HT-29 (cell line): ENCODE results near the gene TF. TPM values are rescaled to one million over a fixed set of nuclear protein-coding genes. Genes with fewer than 3 reads are reported as not detected.
"Not testable (repeated sequence)": the region's sequence is repeated elsewhere in the genome, so short reads cannot be mapped to it uniquely, and the experiment has no call there.

Experiments
- DNase-seq: peaks from one replicate; pipeline ENCODE4 v3.0.0-alpha.2; 2015; ENCODE audit warnings: low spot score
- total RNA-seq: library from RNA; depleted of rRNA; stranded (reverse); fragments of >200 nt; shearing (Covaris generic); gene quantifications from 2 replicates; pipeline ENCODE4 v1.2.3, GENCODE V29; 2014

TF gene
- total RNA-seq, 1 experiment from 2014 or later, result 0.03 TPM

- DNase-seq, result no peak
Observed at GRCh38 chr3:133763797-133764683, 17.8 kb downstream of the TF start.

- DNase-seq, result no peak
Observed at GRCh38 chr3:133765256-133765655, 19.1 kb downstream of the TF start.

- DNase-seq, result no peak
Observed at GRCh38 chr3:133767607-133768006, 21.4 kb downstream of the TF start.

GRCh38 chr3:133769536-133769935, 23.3 kb downstream of the TF start:
- no peak for DNase-seq

GRCh38 chr3:133773732-133774131, 27.5 kb downstream of the TF start:
- DNase-seq, result no peak

- DNase-seq, result no peak
Observed at GRCh38 chr3:133775309-133775708, 29.1 kb downstream of the TF start.

- DNase-seq, result no peak
Observed at GRCh38 chr3:133775835-133776234, 29.6 kb downstream of the TF start.

DNA sequence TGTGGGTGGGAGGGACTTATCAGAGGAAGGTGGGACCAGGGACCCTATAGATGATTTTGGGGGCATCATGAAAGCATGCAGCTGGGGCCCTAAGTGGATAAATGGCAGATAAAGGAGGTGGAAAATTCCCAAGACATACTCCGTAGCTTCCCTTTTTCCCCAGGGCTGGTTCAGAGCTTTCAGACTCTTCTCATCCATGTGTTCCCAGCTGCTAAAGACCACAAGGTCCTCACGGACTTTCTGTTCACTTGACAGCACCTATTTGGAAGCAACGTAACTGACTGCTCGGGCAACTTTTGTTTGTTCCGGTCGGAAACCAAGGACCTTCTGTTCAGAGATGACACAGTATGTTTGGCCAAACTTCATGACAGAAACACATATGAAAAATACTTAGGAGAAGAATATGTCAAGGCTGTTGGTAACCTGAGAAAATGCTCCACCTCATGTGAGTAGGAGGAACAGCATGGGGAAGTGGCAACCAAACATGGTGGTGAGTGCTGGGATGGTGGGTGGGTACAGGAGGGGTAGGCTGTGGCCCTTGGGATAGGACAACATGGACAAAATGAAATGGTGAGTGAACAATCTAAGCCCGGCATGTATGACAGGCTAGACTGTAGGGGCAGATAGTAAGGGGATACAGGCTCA, 30.7 kb downstream of the TF start:
- DNase-seq, result no peak

DNA sequence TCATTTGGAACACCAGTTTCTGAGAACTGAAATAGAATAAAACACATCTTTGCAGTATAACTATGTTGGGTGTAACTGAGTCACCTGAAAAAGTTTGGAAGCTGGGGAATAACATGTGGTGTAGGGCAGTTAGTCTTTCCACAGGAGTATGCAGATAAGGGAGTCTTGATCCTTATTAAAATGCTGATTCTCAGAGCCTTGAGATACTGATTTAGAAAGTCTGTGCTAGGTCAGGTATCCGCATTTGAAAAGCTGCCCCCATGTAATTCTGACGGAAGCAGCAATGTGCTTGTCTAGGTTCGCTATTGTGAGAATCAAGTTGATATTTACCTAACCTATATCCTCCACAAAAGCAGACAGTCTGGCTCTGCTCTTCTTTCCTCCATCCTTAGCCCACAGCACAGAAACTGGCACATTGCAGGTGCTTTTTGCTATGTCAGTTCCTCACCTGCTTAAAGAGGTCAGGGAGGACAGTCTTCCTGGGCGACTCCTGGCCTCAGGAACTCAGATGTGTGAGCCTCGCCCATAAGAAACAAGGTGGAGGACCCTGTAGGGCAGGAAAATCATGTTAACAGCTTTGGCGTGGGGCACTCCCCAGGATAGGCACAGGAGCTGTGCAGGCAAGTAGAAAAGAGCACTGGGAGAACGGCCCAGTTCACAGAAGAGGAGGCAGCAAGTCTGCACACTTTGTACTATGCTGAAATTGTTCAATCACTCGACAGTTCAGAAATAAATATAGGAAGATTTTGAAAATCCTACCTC, 31.8 kb downstream of the TF start:
- no peak for DNase-seq

- DNase-seq, result no peak
Observed at GRCh38 chr3:133779626-133780203, 33.5 kb downstream of the TF start.

- not testable (repeated sequence) for DNase-seq
Observed at GRCh38 chr3:133780756-133781155, 34.6 kb downstream of the TF start.

DNA sequence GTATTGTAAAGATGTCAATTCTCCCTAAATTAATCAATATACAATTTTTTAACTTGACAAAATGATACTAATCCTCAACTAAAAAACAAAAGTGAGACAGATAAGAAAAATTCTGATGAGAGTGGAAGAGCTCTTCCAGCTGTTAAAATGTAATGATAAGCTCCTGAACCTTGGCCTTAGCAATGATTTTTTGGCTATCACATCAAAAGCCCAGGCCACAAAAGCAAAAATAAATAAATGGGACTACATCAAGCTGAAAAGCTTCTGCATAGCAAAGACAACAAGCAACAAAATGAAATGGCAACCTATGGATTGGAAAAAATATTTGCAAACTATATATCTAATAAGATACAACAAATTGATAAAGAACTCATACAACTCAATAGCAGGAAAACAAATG, 35.4 kb downstream of the TF start:
- no peak for DNase-seq

DNA sequence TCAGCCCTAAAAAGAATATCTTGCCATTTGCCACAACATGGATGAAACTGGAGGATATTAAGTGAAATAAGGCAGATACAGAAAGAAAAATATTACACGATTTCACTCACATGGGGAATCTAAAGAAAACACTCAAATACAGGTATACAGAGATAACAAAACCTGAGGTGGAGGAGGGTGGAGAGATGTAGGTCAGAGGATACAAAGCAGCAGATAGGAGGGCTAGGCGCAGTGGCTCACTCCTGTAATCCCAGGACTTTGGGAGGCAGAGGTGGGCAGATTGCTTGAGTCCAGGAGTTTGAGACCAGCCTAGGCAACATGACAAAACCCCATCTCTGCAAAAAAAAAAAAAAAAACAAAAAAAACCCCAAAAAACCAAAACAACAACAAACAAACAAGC, 36.3 kb downstream of the TF start:
- no peak for DNase-seq

GRCh38 chr3:133783762-133784161, 37.6 kb downstream of the TF start:
- no peak for DNase-seq

GRCh38 chr3:133788024-133788423, 41.8 kb downstream of the TF start:
- no peak for DNase-seq

DNA sequence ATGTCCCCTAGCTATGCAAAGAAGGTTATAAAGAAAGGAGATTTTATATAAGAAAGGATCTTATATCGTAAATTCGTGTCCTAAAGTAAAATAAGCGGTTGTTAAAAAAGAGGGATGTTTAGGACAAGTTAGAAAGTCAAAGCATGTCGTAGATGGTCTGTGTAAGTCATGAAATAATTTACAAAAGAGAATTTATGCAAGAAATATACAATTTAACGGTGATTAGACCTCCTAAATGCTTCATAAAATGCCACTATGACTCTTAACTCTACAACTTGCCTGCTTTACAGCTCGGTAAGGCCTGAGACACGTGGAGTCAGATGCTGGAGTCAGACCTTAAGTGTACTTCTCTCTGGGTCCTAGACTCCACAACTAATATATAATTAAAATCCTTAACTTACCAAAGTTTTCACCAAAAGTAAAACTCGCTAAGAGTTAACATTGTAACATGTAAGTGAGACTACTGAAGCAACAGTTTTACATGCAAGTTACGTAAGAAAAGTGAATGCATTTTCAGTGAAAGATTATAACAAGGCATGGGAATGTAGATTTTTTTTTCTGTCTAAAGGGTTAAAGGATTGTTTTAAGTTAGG, 46.1 kb downstream of the TF start:
- DNase-seq, result no peak

DNA sequence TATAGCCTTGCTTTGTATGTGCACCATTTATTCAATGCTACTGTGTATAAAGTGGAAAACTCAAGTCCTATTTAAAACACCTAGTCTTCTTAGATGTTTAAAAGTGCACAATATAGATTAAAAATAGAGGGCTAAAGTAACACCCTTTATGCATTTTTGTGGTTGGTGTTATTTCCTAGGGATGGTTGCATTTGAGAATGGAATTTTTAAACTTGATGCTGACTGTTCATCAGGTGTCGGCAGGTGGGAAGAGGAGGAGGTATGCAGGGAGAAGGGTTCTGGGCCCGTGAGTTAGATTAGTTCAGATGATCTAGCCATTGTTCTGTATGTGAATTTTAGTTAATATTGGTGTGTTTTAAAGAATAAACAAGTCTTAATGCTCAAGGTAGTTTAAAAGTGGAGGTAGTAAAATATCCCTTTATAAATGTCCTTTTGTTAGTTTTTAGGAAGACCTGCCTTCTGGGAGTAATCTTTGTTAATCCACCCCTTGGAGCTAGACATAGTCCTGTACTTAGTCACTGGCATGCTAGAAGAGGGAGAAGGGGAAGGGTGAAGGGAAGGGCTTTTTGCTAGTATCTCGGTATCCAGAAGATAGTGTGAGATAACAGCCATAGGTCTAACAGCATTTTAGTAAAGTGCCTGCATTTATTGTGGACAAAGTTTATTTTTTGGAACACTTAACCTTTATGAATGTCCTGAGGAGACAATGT, 51.4 kb downstream of the TF start:
- no peak for DNase-seq

GRCh38 chr3:133799794-133800585, 53.8 kb downstream of the TF start:
- DNase-seq, result no peak

DNA sequence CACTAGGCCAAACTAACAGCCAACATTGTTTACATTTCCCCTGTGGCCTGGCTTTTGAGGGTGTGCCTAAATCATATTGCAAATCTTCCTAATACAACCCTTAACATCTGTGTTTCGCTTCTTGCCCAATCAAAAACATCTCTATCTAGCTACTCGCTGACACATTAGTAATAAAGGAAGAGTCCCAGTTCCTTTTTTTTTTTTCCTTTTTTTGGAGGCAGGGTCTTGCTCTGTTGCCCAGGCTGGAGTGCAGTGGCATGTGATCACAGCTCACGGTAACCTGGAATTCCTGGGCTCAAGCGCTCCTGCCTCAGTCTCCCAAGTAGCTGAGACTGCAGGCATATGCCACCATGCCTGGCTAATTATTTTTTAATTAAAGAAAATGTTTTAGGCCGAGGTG, 57.3 kb downstream of the TF start:
- no peak for DNase-seq

DNA sequence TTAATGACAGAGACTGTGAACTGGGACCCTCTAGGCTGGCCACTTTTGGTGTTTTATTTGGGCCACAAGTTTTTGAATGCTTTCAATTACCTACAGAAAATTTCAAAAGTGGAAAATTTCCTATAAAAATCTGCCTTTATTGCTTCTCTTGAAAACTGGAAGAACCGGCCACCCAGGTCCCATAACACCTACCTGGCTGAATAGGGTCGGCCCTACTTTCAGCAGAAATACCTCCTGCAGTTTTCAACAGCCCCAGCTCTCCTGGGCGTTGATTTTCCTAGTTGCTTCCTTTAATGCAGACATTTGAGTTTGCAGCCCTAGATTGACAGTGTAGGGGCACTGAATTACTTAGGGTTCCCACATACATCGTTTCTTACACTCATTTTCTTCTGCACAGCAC, 58.7 kb downstream of the TF start:
- DNase-seq, result peak; percentile 5
